AG09319 (cell line): ENCODE measurements around the gene PER1.

Experiments
- DNase-seq: peaks from one replicate; pipeline ENCODE4 v3.0.0-alpha.2; 2010; ENCODE audit warnings: low read depth; ENCODE audit errors: extremely low read depth
- CTCF ChIP-seq: IDR thresholded peaks from 2 replicates; pipeline ENCODE4 v1.5.1; 2011; ENCODE audit warnings: low read depth, mild to moderate bottlenecking, inconsistent platforms, low read length, moderate library complexity

The PER1 gene

DNA sequence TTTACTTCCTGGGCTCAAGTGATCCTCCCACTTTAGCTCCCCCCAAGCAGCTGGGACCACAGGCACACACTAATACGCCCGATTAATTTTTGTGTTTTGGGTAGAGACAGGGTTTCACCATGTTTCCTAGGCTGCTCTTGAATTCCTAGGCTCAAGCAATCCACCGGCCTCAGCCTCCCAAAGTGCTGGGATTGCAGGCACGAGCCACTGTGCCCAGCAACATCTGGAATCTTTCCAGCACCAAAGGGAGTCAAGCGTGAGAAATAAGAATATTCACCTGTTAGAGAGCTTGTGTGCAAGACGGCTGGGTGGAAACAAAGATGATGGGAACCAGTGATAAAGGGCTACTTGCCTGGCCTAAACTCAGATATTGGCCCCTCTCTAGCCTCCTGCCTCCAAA is 50.5 kb downstream of the PER1 start:
- no peak for TF ChIP-seq CTCF

GRCh38 chr17:8100763-8101162 is 51.4 kb downstream of the PER1 start:
- DNase-seq = no peak
- TF ChIP-seq CTCF = no peak

More for the DNA sequence above, 50.5 kb downstream of the PER1 start:
- no peak for DNase-seq

GRCh38 chr17:8100111-8100510 is 52.1 kb downstream of the PER1 start:
- TF ChIP-seq CTCF = no peak
- no peak for DNase-seq

DNA sequence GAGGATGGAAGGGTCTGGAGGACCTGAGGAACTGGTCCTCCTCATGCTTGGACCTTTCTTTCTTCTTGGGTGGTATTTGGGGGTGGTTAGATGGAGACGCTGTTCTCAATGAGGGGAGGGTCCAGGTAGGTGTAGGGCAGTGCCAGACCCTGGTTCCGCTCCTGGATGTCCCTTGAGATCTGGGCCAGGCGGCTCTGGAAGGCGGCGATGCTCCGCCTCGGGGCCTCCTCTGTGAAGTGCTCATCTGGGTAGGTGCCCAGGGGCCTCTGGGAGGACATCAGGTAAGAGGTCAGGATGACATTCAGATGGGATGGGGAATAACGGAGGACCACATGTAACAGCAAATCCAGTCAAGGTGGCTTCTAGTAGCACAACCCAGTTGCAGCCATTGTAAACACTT is 55.7 kb downstream of the PER1 start:
- no peak for TF ChIP-seq CTCF
- no peak for DNase-seq

GRCh38 chr17:8095361-8095760 is 56.8 kb downstream of the PER1 start:
- no peak for TF ChIP-seq CTCF
- DNase-seq = no peak

DNA sequence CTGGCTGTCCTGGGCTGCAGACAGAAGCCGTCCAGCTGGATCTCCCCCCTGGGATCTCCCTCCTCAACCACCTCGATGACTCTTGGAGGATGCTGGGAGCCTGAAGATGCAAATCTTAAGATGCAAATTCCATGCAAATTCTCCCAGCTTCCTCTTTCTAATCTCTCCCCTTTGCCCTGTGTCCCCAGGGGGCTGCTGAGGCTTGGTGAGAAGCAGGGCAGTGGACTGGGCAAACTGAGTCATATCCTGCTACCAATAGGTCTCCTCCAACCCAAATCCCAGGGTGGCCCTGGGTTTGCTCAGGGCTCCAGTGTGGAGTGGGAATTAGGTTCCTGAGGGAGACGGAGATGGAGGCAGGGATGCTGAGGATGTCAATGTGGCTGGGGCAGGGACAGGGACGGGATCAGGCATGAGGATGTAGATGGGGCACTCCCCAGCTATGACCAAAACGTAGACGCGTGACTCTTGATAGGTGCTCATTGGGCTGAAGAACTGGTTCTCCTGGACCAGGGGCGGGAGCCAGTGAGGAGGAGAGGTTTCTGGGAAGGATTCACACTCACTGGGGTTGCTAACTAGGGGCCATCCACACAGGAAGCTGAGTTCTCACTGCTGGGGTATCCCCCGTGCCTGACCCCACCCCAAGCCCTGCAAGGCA is 61.0 kb downstream of the PER1 start:
- no peak for TF ChIP-seq CTCF
- DNase-seq = no peak
